Limb (tissue), 2 donors: ENCODE measurements around the gene NT5C3A.
"Not testable (repeated sequence)": the region's sequence is repeated elsewhere in the genome, so short reads cannot be mapped to it uniquely, and the experiment has no call there.

Experiments used
- DNase-seq, 2 donors: peaks; one replicate each; pipeline ENCODE4 v3.0.0-alpha.2; 2016; ENCODE audit errors: extremely low spot score in 2 of 2

Gene NT5C3A

DNA sequence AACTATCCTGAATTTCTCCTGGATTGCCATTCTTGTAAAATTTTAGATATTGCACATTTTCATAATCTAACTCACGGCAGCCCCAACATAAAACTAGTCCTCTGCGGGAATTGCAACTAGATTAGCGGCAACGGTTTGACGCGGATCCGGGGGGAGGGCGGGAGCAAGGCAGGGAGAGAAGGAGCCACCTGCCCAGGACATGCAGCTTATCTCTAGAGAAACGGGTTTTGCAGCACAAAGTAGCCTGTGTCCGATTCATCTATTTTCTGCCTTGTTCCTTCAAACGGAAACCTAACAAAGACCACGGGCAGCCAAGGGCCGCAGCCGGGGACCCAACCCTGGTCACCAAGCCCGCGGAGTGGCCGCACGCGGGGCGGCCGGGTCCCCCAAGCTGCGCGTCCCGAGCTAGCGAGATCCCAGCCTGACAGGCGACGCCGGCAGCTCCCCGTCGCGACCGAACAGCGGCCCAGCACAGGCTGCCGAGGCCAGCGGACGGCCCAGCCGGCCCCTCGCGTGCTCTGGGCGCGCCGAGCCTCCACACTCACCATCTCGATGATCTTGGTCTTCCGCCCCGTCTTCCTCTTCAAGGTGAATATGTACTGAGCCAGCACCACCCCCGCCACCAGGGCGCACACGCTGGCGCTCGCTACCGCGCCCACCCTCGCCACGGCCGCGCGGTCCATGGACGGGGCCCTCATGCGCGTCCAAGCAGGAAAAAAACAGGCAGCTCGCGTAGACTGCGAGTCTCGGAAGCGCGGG, at the start of gene NT5C3A:
NT5C3A (minus strand) TSS at position 754 of the 759 bp plus-strand sequence; CDS start at position 683, 71 bp downstream.
- DNase-seq = peak in 1 of 2 donors; percentile 21

DNA sequence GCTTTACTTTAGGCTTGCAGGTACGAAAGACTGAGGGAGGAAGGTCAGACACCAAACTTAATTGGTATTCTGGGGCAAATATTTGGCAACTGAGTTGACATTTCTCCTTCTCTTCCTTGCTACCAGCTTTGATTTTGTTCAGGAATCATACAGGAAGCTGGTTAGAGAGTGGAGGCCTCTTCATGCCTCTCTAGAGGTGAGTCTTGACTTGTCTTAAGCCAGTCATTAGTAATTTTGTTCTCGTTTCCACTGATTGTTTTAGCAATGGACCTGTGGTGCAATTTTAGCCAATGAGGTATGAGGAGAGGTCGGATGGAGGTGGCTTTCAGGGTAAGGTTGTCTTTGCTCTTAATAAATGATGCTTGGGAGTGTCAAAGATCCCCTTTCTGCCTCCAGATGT, 49.0 kb upstream of the NT5C3A start:
- no peak for DNase-seq

DNA sequence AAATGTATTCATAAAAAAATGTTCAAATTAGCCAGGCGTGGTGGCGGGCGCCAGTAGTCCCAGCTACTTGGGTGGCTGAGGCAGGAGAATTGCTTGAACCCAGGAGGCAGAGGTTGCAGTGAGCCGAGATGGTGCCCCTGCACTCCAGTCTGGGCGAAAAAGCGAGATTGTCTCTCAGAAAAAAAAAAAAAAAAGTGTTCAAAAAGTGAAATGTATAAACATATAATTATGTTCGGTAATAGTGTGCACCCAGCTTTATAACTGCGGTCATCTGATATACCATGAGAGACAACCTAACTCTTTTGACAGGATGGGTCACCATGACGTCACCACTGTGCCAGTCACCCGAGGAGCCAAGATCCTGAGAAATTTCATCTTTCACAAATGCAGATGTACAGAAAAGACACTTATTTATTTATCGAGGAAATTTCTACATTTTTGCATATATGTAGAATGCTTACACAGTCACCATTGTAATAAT, 47.2 kb upstream of the NT5C3A start:
- no peak for DNase-seq

DNA sequence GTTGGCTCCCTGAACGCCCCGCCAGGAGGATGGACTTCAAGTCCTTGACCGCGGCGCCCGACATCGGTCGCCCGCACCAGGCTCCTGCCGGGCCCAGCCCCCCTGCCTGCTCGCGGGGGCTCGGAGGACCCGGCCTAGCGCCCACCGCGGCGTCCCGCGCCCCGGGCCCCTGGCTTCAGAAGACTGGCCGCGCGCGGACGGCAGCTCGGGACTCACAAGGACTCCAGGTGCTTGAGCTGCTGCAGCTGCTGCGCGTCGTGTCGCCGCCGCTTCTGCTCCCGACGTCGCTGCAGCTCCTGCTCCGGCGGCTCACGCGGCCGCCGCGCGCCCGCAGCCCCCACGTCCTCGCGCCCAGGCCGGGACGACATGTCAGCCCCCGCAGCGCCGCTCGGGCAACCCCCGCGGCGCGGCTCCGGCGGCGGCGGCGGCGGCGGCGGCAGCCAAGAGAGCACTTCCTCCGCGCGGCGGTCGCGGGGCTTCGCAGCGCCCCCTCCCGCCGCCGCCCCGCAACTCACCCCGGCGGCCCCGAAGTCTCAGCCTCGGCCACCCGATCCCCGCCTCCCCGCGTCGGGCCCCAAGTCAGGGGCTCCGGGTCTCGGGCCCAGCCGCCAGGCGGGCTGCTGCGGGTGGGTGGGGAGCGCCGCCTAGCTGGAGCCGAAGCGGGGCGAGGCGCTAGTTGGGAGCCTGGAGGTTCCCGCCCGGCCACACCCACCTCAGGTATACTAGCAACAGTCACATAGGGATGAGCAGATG, 46.6 kb upstream of the NT5C3A start, which contains the start of gene RP9:
RP9 (minus strand) TSS at position 400 of the 753 bp plus-strand sequence; CDS start at position 368, 32 bp downstream.
- peak; percentile 83 to 91 for DNase-seq

DNA sequence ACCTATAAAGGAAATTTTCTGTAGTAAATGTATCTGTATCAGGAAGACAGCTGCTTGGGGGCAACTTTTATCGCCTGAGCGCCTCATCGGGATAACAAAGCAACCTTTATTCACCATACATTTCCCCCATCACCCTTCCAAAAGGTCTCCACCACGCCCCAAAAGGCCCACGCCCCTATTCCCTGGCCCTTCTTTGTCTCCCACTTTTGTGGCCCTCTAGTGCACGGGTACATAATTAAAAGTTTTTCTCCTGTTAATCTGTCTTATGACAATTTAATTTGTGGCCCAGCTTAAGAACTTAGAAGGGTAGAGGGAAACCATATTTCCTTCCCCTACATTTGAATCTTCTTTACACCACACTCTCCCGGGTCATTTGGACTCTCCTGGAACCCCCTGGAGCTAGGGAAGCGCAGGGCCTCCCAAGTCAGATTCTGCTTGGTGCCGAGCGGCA, 46.0 kb upstream of the NT5C3A start:
- DNase-seq = peak in 1 of 2 donors; percentile 38

DNA sequence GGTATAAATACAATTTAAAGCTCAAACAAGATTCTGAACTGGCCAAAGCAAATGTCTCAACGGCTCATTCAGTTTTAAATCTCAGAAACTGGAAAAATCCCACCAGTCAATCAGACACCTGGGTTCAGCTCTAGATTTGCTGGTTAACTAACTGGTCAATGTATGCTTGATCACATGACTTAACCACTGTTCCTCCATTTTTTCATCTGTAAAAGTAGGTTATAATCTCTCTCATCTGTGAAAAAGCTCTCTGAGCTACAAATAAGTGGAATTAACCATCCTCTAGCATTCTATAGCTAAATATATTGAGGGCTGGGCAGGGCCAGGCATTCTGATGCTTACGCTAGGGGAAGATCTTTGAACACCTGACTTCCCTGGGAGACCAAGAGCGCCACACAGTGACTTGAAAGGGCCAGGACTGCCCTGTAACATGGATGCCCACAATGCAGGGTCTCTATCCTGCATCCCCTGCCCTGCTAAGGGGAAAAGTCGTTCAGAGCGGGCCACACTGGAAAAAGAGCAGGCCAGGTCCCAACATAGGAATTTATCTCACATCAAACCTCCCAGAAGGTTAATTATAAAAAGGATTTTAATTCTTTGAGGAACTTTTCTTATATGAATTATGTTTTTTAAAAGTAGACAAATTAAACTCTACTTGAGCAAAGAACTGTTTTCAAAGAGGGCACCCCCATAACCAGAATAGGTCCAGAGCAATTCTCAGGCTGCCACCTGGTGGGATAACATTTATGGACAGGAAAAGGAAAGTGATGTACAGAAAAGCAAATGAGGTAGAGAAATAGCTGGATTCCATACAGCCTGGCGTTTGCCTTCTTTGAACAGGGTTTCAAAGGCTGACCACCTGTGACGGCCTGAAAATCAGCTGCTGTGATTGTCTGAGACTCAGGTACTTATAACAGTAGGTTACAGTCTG, 44.8 kb upstream of the NT5C3A start:
- peak; percentile 45 to 60 for DNase-seq

DNA sequence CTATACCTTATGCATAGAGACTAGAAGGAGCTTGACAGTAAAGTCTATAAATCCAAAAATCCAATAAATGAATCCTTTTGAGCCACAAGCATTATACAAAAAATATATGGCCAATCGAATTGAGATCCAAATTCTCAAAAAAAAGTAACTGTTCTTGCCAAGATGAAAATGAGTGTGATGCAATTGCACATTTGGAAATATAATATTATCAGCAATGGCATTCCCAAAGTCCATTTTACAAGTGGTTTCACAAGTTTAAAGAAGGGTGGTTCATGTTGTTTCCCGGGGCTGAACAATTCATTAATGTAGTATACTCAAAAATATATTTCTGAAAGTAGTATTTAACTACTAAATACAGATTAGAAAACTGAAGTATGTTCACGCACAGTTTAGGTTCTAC, 39.3 kb upstream of the NT5C3A start:
- DNase-seq = no peak

DNA sequence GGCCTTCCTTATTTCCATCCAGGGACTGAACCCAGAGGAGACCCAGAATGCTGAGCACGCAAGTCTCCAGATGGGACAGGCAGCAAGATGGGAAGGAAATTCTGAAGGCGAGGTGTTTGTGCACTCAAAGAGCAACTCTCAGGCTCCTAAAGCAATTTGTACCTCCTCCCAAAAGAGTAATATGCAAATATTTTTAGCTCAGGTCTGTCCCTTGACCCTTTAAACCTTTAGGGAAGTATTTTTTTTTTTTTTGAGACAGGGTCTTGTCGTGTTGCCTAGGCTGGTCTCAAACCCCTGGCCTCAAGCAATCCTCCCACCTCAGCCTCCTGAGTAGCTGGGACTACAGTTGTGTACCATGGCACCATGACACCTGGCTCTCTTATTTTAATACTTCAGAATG, 38.2 kb upstream of the NT5C3A start:
- DNase-seq = no peak

DNA sequence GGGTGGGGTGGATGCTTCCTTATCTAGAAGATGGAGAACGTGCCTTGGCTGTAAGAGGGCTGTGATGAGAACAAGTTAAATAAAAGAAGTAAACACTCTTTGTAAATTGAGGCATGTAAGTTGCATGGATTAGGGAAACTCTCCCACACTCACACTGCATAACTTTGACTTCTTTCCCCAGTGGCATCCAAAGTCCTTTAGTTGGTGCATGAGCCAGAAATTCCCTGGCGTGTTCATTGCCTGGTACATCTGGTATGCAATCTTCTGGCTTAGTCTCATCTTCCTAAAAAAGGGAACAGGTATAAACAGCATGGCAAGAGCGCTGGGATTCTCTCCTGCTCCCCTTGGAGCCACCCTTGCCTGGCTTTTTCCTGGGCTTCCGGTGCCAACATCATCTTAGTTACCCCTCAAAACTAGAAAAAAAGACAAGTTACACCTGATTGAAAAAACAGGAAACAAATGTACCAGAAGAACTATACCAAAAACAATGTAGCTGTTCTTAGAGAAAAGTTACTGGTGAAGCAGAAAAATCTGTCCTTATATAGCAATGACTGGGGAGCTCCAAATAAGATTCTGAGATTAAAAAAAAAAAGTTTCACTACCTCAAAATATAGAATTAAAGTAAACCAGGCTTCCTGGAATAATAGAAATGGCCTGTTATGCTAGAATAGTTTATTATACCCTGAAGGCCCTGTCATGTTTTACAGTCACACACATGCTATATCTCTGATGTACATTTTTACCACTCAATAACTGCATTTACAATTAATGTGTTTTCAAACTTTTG, 36.8 kb upstream of the NT5C3A start:
- DNase-seq = no peak

DNA sequence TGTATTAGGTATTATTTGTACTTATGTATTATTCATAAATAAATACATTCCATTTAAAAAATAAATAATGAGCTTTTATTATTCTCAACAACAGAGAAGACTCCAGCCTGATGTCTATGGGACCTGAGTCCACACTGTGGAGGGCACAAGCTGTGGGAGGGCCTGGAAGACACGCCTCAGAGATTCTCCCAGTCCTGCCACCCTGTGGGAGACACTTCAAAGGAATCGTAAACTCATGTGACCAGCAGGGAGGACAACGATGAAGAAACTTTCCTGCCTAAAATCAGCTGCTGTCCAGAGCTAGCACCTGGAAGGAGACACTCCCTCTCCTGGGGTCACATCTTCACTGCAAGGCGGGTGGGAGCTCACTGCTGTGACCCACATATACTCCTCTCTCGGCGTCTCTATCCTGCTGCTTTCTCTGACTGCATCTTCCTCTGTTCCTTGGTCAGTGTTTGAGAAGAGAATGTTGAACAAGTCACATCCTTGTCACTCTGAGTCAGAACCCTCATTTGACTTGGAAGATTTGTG, 32.2 kb upstream of the NT5C3A start:
- DNase-seq = not testable (repeated sequence)

DNA sequence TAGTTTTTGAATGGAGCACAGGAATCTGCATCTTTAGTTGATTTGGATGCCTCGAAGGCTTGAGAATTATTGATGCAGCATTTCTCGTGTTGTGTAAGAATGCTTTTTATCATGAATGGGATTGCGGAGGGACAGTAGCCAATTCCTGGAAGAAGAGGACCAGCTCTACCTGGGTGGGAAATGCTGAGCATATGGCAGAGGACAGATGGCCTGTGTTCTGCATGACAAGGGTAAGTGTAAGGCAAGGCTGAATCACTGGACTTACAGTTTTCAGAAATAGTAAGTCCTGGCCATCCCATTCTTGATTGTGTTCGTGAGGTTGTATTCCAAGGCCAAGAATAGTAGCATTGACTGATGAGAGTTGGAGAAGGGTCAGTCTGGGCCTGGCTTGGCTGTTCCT, 30.7 kb upstream of the NT5C3A start:
- no peak for DNase-seq

DNA sequence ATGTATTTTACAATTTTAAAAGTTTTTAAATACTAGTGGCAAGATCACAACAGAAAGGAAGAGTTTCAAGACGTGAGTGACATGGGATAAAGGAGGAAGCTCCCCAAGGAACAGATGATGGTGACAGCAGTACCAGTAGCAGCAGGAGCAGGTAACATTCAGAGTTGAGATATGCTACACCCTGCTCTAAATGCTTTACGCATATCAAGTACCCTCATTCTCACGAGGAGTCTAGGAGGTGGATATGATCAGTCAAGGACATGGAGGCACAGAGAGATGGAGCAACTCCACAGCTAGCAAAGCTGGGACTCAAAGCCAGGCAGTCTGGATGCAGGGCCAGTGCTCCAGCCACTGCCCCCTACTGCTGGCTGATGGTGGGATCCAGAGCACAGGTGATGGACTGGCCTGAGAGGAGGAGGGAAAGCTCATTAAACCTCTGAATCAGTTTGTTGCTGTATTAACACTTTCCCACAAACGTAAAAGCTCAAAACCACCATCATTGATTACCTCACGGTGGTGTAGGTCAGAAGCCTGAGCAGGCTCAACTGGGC, 29.1 kb upstream of the NT5C3A start:
- DNase-seq = no peak

DNA sequence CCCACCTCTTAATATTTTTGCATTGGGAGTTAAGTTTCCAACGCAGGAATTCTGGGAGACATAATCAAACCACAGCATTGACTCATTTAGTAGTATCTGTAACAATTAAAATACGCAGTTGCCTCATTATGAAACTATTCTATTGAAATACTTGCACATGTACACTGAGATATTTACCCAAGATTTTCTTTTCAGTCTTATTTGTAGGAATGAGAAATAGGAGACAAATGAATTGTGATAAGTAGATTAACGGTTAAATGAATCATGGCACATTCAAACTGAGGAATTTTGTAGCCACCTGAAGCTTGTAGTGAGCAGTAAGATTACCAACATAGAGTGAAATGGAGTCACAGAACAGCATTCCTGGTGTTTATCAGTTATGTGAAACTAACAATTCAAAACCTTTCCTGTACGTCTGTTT, 28.5 kb upstream of the NT5C3A start:
- DNase-seq = no peak

DNA sequence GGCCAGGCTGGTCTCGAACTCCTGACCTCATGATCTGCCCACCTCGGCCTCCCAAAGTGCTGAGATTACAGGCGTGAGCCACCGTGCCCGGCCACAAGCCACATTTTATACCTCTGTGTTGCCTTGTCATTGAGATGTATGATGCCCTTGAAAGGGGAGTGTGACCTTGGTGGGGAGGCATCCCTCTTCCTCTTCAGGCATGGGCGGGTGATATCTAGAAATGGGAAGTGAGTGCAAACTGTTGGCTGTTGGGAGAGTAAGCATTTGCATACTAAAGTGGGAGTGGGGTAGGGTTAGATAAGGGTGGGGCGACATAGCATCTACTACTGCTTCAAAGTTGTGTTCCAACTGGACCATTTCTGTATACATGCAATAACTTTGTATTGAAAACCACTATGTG, 26.6 kb upstream of the NT5C3A start:
- no peak for DNase-seq

DNA sequence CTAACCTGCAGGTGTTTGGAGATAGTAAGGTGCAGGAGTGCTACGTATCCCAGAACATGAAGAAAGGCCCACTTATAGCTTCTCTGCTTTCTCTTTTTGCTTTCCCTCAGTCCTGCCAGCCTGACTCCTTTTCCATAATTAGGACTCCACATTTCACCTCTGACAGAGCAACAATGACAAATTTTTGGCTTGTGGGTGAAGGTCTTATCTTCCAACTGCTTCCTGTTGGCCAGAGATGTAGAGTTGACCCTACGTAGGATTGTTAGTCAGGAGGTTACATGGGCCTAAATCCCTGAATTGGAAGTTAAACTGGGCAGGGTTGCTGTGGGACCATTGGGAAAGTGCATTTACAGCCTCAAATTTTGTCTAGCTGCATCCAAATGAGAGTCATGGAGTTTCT, 25.3 kb upstream of the NT5C3A start:
- DNase-seq = no peak

DNA sequence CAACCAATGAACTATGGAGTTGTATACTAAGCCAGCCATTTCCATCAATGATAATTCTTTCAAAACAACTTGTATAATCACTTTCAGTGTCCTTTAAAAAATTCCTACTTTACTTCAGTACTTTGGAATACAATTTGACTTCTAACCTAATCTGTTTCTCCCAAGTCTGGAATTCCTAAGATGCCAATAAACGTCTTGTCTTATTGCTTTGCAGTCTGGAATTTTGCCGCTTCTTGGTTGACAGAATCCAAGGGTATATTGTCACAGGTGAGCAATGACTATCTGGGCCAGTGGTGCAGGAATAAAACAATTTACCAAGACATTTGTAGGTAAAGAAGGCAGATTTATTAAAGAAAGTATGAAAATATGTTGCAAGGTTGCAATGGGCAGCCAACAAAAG, 24.8 kb upstream of the NT5C3A start:
- DNase-seq = no peak

DNA sequence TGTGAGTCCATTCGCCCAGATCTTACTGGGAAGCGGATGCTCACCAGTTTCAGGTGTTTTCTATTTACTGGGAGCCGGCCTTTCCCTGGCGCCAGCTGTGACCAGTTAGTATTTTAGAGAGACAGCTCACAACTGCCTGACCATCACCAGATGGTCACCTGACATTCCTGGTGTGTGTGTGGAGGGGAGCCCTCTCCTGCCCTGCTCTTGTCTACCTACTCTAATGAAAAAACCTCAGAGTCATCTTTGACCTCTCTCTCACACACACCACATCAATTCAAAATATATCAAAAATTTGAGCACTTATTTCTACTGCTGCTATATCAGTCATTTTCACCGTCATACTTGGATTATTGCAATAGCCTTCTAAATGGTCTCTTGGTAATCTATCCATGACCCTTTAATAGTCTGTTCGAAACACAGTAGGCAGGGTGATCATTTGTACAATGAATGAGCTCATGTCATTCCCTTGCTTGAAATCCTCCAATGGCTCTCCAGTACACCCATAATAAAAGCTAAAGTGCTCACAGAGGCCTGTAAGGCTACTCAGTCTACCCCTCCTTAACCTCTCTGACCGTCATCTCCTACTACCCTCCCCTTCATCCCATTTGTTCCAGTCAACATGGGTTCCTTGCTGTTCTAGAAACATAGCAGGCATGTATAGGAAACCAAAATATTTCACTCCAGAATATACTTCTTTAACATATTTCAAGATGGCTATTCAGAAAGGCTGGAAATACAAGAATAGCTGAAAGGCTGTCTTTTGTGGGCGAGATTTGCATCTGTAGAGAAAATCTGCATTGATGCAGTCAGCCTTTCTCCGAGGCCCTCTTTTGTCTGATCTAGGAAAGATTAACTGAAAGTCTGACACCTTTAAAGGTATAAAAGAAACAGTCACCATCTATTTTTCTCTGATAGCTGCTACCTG, 17.5 kb upstream of the NT5C3A start:
- no peak for DNase-seq

DNA sequence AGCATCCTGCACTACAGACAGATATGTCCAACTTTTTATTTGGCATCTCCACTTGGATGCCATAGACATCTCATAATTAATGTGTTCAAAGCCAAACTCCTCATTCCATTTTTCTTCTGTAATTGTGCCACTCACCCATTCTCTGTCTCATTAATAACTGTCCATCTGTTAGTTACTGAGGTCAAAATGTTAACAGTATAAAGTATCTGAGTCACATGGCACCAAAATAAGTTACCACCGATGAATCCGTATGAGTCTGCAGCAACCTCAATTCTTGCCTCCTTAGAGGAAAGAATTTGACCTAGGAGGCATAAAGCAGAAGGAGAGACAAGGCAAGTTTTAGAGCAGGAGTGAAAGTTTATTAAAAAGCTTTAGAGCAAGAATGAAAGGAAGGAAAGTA, 16.5 kb upstream of the NT5C3A start:
- DNase-seq = no peak

DNA sequence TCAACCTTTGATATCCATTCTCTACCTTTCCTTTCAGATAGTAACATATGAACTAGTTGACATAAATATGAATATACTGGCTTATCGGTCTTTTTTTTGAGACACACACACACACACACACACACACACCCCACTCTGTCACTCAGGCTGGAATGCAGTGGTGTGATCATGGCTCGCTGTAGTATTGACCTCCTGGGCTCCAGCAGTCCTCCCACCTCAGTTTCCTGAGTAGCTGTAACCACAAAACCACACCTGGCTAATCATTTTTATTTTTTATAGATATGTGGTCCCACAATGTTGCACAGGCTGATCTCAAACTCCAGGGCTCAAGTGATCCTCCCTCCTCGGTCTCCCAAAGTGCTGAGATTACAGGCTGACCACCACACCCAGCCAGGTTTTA, 14.2 kb upstream of the NT5C3A start:
- DNase-seq = no peak
